GM19467 (cell line): ENCODE results near the gene C6orf163.
A peak's percentile ranks its signal among the peaks of the same experiment; 100 is the strongest.

Experiments
- ATAC-seq: cut with Tn5 transposase; IDR thresholded peaks from one replicate; pipeline ENCODE4 v1.9.1; 2021; ENCODE audit warnings: mild to moderate bottlenecking, moderate library complexity; ENCODE audit not compliant: unreplicated experiment

Gene C6orf163

DNA sequence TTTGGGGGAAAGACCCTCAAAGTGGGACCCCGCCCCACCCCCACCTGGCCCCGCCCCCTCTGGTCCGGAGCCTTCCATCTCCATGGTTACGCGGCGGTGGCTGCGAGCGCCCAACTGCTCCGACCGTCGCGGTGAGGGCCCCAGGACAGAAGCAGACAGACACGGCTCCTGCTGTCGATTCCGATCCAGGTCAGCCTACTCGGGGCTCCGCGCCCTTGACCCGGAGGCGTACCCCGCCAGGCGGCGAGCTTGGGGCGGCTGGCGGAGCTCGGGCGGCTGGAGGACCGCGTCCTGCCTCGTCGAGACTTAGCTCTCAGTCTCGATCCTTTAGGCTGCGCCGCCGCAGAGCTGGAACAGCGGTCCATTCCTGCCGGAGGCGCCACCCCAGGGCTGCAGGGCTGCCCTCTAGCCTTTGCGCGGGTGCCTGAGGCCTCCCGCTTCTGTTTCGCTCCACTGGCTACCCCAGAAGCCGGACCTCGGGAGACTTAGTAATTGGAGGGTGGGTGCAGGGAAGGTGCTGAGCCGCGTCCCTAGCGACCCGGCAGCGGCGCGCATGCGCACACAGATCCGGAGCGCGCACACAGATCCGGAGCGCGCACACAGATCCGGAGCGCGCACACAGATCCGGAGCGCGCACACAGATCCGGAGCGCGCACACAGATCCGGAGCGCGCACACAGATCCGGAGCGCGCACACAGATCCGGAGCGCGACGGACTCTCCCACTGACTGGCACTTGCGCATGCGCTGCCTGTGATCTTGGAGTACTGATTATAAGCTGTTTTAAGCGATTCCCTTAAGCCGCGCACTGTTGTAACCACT is 63.5 kb downstream of the C6orf163 start, which contains the start of gene CFAP206:
Gene CFAP206, plus strand, starts transcription at position 72 of the 820 bp plus-strand sequence. CDS start 1,868 bp downstream, outside the sequence.
- peak; percentile 81 for ATAC-seq

DNA sequence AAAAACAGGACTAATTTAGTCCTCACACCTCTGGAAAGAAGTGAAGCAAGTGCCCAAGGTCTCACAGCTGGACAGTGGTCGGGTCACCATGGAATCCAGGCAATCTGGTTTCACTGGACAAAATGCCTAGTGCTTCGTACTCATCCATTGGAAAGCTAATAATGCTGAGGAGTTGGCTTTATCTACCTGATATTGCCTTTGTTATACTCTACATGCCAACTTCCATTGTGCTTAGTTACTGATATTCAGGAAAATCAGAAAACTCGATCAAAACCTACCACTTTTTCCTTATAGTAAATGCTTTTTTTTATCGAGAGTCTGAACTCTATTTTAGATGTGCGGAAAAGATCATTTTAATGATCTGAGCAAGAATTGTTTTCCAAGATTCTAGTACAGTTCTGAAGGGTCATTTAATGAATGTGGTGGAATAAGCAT is 64.1 kb downstream of the C6orf163 start:
- ATAC-seq: peak; percentile 10
